ENCODE data around the gene DBNDD1.

DBNDD1 gene

DNA sequence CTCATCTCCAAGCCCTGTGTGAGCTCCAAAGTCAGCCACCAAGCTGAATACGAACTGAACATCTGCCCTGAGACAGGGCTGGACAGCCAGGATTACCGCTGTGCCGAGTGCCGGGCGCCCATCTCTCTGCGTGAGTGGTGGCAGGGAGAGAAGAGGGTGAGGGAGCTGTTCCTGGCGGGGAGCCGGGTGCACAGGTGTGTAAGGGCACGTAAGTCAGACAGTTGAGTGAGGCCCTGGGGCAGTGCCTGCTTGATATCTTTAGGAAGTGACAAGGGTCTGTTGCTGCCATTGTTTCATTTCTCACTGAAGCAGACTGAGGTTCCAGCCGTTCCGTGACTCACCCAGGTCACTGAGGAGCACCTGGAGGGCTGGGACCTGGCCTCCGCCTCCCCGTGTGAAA lies 58.3 kb downstream of the DBNDD1 start:
- H3K27ac ChIP-seq: no peak overlapping the region
- TF ChIP-seq, protein P1, sequence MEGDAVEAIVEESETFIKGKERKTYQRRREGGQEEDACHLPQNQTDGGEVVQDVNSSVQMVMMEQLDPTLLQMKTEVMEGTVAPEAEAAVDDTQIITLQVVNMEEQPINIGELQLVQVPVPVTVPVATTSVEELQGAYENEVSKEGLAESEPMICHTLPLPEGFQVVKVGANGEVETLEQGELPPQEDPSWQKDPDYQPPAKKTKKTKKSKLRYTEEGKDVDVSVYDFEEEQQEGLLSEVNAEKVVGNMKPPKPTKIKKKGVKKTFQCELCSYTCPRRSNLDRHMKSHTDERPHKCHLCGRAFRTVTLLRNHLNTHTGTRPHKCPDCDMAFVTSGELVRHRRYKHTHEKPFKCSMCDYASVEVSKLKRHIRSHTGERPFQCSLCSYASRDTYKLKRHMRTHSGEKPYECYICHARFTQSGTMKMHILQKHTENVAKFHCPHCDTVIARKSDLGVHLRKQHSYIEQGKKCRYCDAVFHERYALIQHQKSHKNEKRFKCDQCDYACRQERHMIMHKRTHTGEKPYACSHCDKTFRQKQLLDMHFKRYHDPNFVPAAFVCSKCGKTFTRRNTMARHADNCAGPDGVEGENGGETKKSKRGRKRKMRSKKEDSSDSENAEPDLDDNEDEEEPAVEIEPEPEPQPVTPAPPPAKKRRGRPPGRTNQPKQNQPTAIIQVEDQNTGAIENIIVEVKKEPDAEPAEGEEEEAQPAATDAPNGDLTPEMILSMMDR (conservative IDR thresholded peaks at IDR 0.05): no peak

DNA sequence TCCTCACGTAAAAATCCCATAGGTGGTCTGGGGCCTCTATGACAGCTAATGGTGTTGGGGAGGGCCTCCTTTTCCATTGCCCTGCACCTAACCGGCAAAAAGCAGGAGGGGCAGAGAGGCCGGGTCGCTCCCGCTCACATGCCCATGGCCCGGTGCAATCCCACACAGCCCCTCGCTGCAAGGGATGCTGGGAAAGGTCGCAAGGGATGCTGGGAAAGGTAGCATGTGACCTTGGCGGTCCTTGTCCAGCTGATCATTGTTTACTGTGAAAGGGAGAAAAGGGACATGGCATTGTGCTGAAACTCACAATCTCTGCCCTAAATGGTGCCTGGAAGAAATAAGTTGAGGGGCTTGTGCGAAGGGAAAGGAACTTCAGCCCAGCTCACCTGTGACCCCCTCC lies 60.7 kb downstream of the DBNDD1 start:
- TF ChIP-seq, protein P1 (conservative IDR thresholded peaks at IDR 0.05): no peak
- H3K27ac ChIP-seq: no peak overlapping the region

DNA sequence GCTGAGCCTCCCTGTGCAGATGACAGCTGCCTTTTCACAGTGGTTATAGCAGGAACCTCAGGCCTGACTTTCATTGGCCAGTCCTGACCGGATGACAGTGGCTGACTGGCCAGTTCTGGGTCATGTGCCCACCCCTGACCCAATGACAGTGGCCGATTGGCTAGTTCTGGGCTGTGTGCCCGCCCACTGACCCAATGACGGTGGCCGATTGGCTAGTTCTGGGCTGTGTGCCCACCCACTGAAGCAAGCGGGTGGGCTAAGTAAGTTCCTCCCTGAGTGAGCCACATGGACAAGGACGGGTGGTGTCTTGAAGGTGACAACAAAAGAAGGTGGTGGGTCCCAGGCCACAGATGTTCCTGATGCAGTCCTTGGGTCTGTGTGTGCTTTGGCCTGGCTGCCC lies 61.2 kb downstream of the DBNDD1 start:
- H3K27ac ChIP-seq: no peak overlapping the region
- TF ChIP-seq, protein P1 (conservative IDR thresholded peaks at IDR 0.05): no peak

DNA sequence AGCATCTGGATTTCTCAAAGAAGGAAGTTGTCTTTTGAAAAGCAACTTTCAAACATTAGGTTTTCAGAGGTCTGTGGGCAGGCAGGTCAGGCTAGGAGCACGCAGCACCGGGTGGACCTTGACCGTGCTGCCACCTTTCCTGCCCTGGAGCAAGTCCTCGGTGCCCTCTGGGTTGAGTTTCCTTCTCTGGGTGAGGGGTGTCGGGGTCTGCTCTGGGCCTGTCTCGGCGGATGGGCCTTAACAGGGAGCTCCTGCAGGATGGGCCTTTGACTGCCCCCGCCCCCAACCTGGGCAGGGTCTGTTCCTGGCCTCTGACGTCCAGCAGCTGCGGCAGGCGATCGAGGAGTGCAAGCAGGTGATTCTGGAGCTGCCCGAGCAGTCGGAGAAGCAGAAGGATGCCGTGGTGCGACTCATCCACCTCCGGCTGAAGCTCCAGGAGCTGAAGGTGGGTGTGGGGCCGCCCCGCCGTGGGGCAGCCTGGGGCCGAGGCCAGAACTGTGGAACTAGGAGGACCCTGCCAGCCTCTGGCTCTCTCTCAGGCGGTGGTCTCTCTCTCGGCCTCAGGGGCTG lies 62.0 kb downstream of the DBNDD1 start:
- no peak overlapping the region for H3K27ac ChIP-seq

GRCh38 chr16:89956505-89957215 lies 62.6 kb downstream of the DBNDD1 start:
- TF ChIP-seq, protein P1 (conservative IDR thresholded peaks at IDR 0.05): no peak
- no peak overlapping the region for H3K27ac ChIP-seq

More for the DNA sequence above, 62.0 kb downstream of the DBNDD1 start:
- TF ChIP-seq, protein P1 (conservative IDR thresholded peaks at IDR 0.05): no peak

- no peak overlapping the region for H3K27ac ChIP-seq
- TF ChIP-seq, protein P1 (conservative IDR thresholded peaks at IDR 0.05): no peak
Measured at GRCh38 chr16:89955001-89955685, 64.1 kb downstream of the DBNDD1 start.
